Heart left ventricle (tissue), 13 donors: ENCODE measurements around the gene LYRM2.

Experiments used
- POLR2A ChIP-seq, 2 donors: fragments of 450-650 bp; IDR thresholded peaks; one replicate each; pipeline ENCODE4 v1.6.1; 2017; ENCODE audit warnings: antibody characterized with exemption in 2 of 2, mild to moderate bottlenecking in 2 of 2, moderate library complexity in 2 of 2
- TF ChIP-seq, protein P1 (sequence below), 12 donors: fragments of 200-600 bp; sonication (generic) in 4 of 12; IDR thresholded peaks; one replicate each; pipeline versions ENCODE4 v1.5.0 to v1.8.0; 2018 to 2022; ENCODE audit warnings: antibody characterized with exemption in 12 of 12, mild to moderate bottlenecking in 5 of 12
- donor health status: ischemic (EF 13 %, LVEDD 7.1; RV severe dilation, severe dysfunction).
- donor health status: DM: no; HTN: yes; CAD: no.
- donor health status: DM: no; HTN: no; CAD: no.
- donor health status: ischemic (EF 25% LVEDD 6.9; RV normal size, moderate dysfunction).
- donor health status: ischemic (EF 25% LVEDD 5.7; RV mildly dilated, moderate dysfunction).
- donor health status: ischemic (EF 35%, LVEDD 5.7; RV mildly dilated, moderate dysfunction).
- donor health status: nonischemic (EF 11% LVEDD 7.7; RV severe dilation, severe dysfunction).
- donor health status: DM: yes; HTN: yes; CAD: no.
- donor health status: PGD.
- donor health status: ischemic (EF 29% LVEDD 5.4; RV normal size, mild dysfunction).
- donor health status: nonischemic (EF 23%, LVEDD 6.1; RV moderate dilation, normal function).

DNA sequence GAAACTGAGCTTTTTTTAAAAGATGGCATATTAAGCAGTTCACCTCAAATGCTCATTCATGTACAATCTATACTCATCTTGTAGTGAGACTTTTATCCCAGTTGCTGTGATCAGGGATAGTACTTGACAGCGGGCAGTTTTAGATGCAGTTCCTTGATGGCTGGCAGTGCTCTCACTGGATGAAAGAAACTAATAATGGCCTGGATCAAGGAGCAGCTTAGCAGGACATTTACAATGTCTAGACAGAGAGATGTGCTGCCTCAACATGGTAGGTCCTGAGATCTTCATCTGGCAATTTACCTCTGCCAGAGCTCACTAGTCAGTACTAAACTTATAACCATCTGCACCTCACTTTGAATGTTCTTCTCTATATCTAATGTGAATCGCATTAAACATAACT, 46.8 kb upstream of the LYRM2 start:
- TF ChIP-seq, protein P1, sequence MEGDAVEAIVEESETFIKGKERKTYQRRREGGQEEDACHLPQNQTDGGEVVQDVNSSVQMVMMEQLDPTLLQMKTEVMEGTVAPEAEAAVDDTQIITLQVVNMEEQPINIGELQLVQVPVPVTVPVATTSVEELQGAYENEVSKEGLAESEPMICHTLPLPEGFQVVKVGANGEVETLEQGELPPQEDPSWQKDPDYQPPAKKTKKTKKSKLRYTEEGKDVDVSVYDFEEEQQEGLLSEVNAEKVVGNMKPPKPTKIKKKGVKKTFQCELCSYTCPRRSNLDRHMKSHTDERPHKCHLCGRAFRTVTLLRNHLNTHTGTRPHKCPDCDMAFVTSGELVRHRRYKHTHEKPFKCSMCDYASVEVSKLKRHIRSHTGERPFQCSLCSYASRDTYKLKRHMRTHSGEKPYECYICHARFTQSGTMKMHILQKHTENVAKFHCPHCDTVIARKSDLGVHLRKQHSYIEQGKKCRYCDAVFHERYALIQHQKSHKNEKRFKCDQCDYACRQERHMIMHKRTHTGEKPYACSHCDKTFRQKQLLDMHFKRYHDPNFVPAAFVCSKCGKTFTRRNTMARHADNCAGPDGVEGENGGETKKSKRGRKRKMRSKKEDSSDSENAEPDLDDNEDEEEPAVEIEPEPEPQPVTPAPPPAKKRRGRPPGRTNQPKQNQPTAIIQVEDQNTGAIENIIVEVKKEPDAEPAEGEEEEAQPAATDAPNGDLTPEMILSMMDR (IDR thresholded peaks at IDR 0.05): no peak
- no peak for TF ChIP-seq POLR2A (IDR thresholded peaks at IDR 0.05)
